ENCODE results near the gene PHF19.

The PHF19 gene

GRCh38 chr9:120815075-120815474 lies 61.9 kb downstream of the PHF19 start:
- Mint-ChIP-seq H3K4me3 (no peak overlapping the region), H3K36me3 (ENCODE audit: low read depth) (peaks cover 35% of the 10 kb centered on the region), H3K27me3 (no peaks in the 10 kb centered on the region), H3K27ac (no peak overlapping the region), H3K4me1 (peaks cover 12% of the 10 kb centered on the region), H3K9me3 (peaks cover under 1% of the 10 kb centered on the region)
- ATAC-seq (no peak), DNase-seq (no peak)

GRCh38 chr9:120808931-120809330 lies 68.1 kb downstream of the PHF19 start:
- ATAC-seq = no peak
- DNase-seq = no peak
- no peak overlapping the region for H3K27ac Mint-ChIP-seq
- no peak overlapping the region for H3K4me3 Mint-ChIP-seq
- H3K9me3 Mint-ChIP-seq = peaks cover 39% of the 10 kb centered on the region
- H3K27me3 Mint-ChIP-seq = no peaks in the 10 kb centered on the region
- peaks cover 32% of the 10 kb centered on the region for H3K36me3 Mint-ChIP-seq (ENCODE audit: low read depth)
- H3K4me1 Mint-ChIP-seq = peaks cover 9% of the 10 kb centered on the region

- H3K4me1 Mint-ChIP-seq = no peaks in the 10 kb centered on the region
- H3K4me3 Mint-ChIP-seq = no peak overlapping the region
- ATAC-seq (no peak), DNase-seq (no peak)
- H3K9me3 Mint-ChIP-seq = peaks cover 39% of the 10 kb centered on the region
- H3K27ac Mint-ChIP-seq = no peak overlapping the region
- no peaks in the 10 kb centered on the region for H3K27me3 Mint-ChIP-seq
- H3K36me3 Mint-ChIP-seq (ENCODE audit: low read depth) = peaks cover 35% of the 10 kb centered on the region
Observed at GRCh38 chr9:120807607-120808379, 69.2 kb downstream of the PHF19 start.

Data from activated naive CD8-positive, alpha-beta T cell treated with anti-CD3 and anti-CD28 coated beads, Interleukin-2, amount 50 U/mL, for 24 hours (primary cell).